Liver (tissue), 9 donors: ENCODE data around the gene JAGN1. TPM values are rescaled to one million over a fixed set of nuclear protein-coding genes. Genes with fewer than 3 reads are reported as not detected.

Experiments
- DNase-seq: peaks from one replicate; pipeline ENCODE4 v3.0.0-alpha.2; 2017; ENCODE audit warnings: low spot score
- H3K27ac ChIP-seq, 2 donors: one replicate each; pipeline ENCODE4 v1.7.0; 2013; ENCODE audit warnings: inconsistent platforms in 2 of 2, low read length in 2 of 2, control low read depth in 1 of 2, low read depth in 1 of 2, mild to moderate bottlenecking in 1 of 2
- H3K27me3 ChIP-seq, 4 donors: one replicate each; pipeline versions ENCODE4 v1.6.1 to v1.7.0; 2013; ENCODE audit warnings: low read length in 3 of 4, inconsistent platforms in 1 of 4, mild to moderate bottlenecking in 1 of 4, moderate library complexity in 1 of 4; ENCODE audit not compliant: control insufficient read depth in 4 of 4, insufficient read depth in 4 of 4
- H3K36me3 ChIP-seq, 4 donors: one replicate each; pipeline versions ENCODE4 v1.6.1 to v1.7.0; 2013; ENCODE audit warnings: low read length in 3 of 4, mild to moderate bottlenecking in 3 of 4, low read depth in 1 of 4, moderate library complexity in 1 of 4; ENCODE audit not compliant: control insufficient read depth in 4 of 4, insufficient read depth in 3 of 4
- H3K4me1 ChIP-seq, 4 donors: one replicate each; pipeline versions ENCODE4 v1.6.1 to v1.7.0; 2013; ENCODE audit warnings: low read length in 3 of 4, mild to moderate bottlenecking in 3 of 4, moderate library complexity in 1 of 4; ENCODE audit not compliant: control insufficient read depth in 4 of 4, insufficient read depth in 4 of 4
- H3K4me3 ChIP-seq, 3 donors: one replicate each; pipeline versions ENCODE4 v1.6.1 to v1.7.0; 2013; ENCODE audit warnings: low read length in 3 of 3, control low read depth in 1 of 3, low read depth in 1 of 3, mild to moderate bottlenecking in 1 of 3
- H3K9ac ChIP-seq, 2 donors: one replicate each; pipeline ENCODE4 v1.7.0; 2013; ENCODE audit warnings: low read length in 2 of 2, mild to moderate bottlenecking in 2 of 2, moderate library complexity in 2 of 2, control low read depth in 1 of 2, low read depth in 1 of 2
- H3K9me3 ChIP-seq, 4 donors: one replicate each; pipeline versions ENCODE4 v1.6.1 to v1.7.0; 2013; ENCODE audit warnings: low read length in 3 of 4; ENCODE audit not compliant: control insufficient read depth in 4 of 4
- EGR1 ChIP-seq, 2 donors: IDR thresholded peaks; 2 replicates each; pipeline ENCODE4 v1.6.1; 2016 to 2018; ENCODE audit warnings: antibody characterized with exemption in 2 of 2, low read depth in 2 of 2
- FOXA1 ChIP-seq: IDR thresholded peaks from 2 replicates; pipeline ENCODE4 v1.6.1; 2016; ENCODE audit warnings: antibody characterized with exemption
- GABPA ChIP-seq, 2 donors: IDR thresholded peaks in 1 of 2; conservative IDR thresholded peaks in 1 of 2; 2 replicates each; pipeline ENCODE4 v1.6.1; 2016; ENCODE audit warnings: antibody characterized with exemption in 2 of 2, mild to moderate bottlenecking in 1 of 2, moderate library complexity in 1 of 2
- HNF4A ChIP-seq, 2 donors: conservative IDR thresholded peaks; 2 replicates each; pipeline ENCODE4 v1.6.1; 2016; ENCODE audit warnings: antibody characterized with exemption in 2 of 2, mild to moderate bottlenecking in 2 of 2
- HNF4G ChIP-seq: IDR thresholded peaks from 2 replicates; pipeline ENCODE4 v1.6.1; 2016; ENCODE audit warnings: antibody characterized with exemption
- JUND ChIP-seq, 2 donors: IDR thresholded peaks; 2 replicates each; pipeline ENCODE4 v1.6.1; 2016; ENCODE audit warnings: antibody characterized with exemption in 2 of 2
- NR2F2 ChIP-seq: IDR thresholded peaks from 2 replicates; pipeline ENCODE4 v1.6.1; 2016; ENCODE audit warnings: antibody characterized with exemption
- RAD21 ChIP-seq, 2 donors: IDR thresholded peaks; 2 replicates each; pipeline ENCODE4 v1.6.1; 2016; ENCODE audit warnings: antibody characterized with exemption in 2 of 2, mild to moderate bottlenecking in 2 of 2
- RXRA ChIP-seq, 2 donors: IDR thresholded peaks; 2 replicates each; pipeline ENCODE4 v1.6.1; 2017 to 2018; ENCODE audit warnings: antibody characterized with exemption in 2 of 2, mild to moderate bottlenecking in 1 of 2
- SP1 ChIP-seq: IDR thresholded peaks from 2 replicates; pipeline ENCODE4 v1.6.1; 2018; ENCODE audit warnings: antibody characterized with exemption, mild to moderate bottlenecking
- TAF1 ChIP-seq: conservative IDR thresholded peaks from 2 replicates; pipeline ENCODE4 v1.6.1; 2016; ENCODE audit warnings: antibody characterized with exemption, mild to moderate bottlenecking
- WGBS: extraction: QIAGEN DNeasy Blood & Tissue Kit; methylation state at CpG from one replicate; pipeline ENCODE4 v1.1.7; 2013; 5-methylcytosine and 5-hydroxymethylcytosine counted together
- polyA plus RNA-seq, 2 donors: library from polyadenylated mRNA; stranded (reverse) in 1 of 2; unstranded in 1 of 2; fragments of 200-250 nt in 1 of 2; fragments of >200 nt in 1 of 2; fragmentation: Nextera tagmentation in 1 of 2; extraction: Ambion mirVana in 1 of 2; gene quantifications; one replicate each; pipeline versions ENCODE4 v1.2.1 to v1.2.3, GENCODE V29; 2013 to 2015
- total RNA-seq, 2 donors: library from RNA; depleted of rRNA; stranded (reverse); fragments of >200 nt; gene quantifications; one replicate each; pipeline ENCODE4 v1.2.3, GENCODE V29; 2014
- TF ChIP-seq, protein P1 (sequence below): IDR thresholded peaks from 2 replicates; pipeline ENCODE4 v1.6.1; 2016; ENCODE audit warnings: antibody characterized with exemption
- TF ChIP-seq, protein P2 (sequence below): fragments of 150-350 bp; IDR thresholded peaks from 2 replicates; pipeline ENCODE4 v1.5.1; 2017; ENCODE audit warnings: improper control_type of control experiment, low read depth, low read length; ENCODE audit not compliant: missing input control
- TF ChIP-seq, protein P3 (sequence below): IDR thresholded peaks from 2 replicates; pipeline ENCODE4 v1.6.1; 2016; ENCODE audit warnings: antibody characterized with exemption
- TF ChIP-seq, protein P4 (sequence below): IDR thresholded peaks from 2 replicates; pipeline ENCODE4 v1.6.1; 2016; ENCODE audit warnings: antibody characterized with exemption, mild to moderate bottlenecking
- donor health status: healthy.
- donor health status: healthy.
- donor health status: healthy.
- donor health status: healthy.
- donor health status: healthy.

Gene JAGN1
- total and polyA plus RNA-seq, 4 donors: 18.0 to 46.8 (median 30.6) TPM

DNA sequence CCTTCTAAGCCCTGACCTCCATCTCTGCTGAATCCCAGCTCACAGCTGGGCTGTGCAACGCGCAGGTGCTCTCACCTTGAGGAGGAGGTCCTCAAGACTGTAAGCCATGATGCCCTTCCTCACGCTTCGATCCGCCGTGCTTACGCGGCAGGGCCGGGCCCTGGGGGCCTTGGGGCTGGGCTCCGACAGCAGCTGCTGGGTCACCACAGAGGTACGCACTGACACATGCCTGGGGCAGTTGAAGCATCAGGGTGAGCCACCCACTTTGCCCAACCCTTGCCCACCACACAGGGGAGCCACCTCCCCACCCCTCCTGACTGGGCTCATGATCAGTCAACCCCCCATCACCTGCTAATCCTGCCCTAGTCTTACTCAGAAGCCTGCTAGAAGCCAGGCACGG is 13.4 kb upstream of the JAGN1 start:
- no peak for DNase-seq
- TF ChIP-seq, protein P1, sequence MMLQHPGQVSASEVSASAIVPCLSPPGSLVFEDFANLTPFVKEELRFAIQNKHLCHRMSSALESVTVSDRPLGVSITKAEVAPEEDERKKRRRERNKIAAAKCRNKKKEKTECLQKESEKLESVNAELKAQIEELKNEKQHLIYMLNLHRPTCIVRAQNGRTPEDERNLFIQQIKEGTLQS: no peak
- TF ChIP-seq RAD21 (IDR thresholded peaks at IDR 0.05) (no peak), GABPA (IDR thresholded peaks at IDR 0.05 in 1 of 2, conservative IDR thresholded peaks at IDR 0.05 in 1 of 2) (no peak), HNF4A (conservative IDR thresholded peaks at IDR 0.05) (no peak), FOXA1 (no peak), EGR1 (IDR thresholded peaks at IDR 0.05; ENCODE audit: low read depth in 2 of 2) (no peak), JUND (IDR thresholded peaks at IDR 0.05) (no peak), NR2F2 (no peak)
- TF ChIP-seq, protein P2, sequence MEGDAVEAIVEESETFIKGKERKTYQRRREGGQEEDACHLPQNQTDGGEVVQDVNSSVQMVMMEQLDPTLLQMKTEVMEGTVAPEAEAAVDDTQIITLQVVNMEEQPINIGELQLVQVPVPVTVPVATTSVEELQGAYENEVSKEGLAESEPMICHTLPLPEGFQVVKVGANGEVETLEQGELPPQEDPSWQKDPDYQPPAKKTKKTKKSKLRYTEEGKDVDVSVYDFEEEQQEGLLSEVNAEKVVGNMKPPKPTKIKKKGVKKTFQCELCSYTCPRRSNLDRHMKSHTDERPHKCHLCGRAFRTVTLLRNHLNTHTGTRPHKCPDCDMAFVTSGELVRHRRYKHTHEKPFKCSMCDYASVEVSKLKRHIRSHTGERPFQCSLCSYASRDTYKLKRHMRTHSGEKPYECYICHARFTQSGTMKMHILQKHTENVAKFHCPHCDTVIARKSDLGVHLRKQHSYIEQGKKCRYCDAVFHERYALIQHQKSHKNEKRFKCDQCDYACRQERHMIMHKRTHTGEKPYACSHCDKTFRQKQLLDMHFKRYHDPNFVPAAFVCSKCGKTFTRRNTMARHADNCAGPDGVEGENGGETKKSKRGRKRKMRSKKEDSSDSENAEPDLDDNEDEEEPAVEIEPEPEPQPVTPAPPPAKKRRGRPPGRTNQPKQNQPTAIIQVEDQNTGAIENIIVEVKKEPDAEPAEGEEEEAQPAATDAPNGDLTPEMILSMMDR: no peak
- TF ChIP-seq, protein P3, sequence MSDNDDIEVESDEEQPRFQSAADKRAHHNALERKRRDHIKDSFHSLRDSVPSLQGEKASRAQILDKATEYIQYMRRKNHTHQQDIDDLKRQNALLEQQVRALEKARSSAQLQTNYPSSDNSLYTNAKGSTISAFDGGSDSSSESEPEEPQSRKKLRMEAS: no peak
- H3K9ac ChIP-seq: no peak overlapping the region

DNA sequence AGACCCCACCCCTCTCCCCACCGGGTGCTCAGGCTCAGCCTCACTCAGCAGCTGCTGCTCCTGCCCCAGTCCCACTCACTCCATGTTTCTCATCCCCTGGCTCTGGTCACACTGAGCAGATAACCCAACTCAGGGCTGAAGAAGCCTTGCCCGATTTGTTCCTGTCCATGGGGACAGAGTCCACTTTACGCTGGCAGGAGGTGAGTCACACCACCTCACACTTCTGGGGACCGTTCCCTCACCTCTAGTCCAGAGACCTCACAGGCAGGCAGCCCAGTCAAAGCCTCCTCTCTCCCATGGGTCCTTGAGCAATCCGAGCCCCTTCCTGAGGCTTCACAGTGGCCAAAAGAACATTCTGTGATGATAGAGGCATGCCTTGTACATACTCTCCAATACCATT is 11.7 kb upstream of the JAGN1 start:
- WGBS: 50% methylated on average over 5 of the region's 5 CpGs
- peaks cover 0 to 6% (median 2%) of the 10 kb centered on the region in 4 donors for H3K4me1 ChIP-seq
- DNase-seq: no peak
- no peaks in the 10 kb centered on the region for H3K9me3 ChIP-seq
- H3K4me3 ChIP-seq: no peak overlapping the region
- no peaks in the 10 kb centered on the region for H3K27me3 ChIP-seq
- no peak overlapping the region for H3K27ac ChIP-seq
- H3K36me3 ChIP-seq: no peaks in the 10 kb centered on the region
- H3K9ac ChIP-seq: no peak overlapping the region
- no peak for TF ChIP-seq TAF1
- TF ChIP-seq RXRA (IDR thresholded peaks at IDR 0.05): peak; percentile 22 to 66
- peak; percentile 49 to 85 for TF ChIP-seq JUND (IDR thresholded peaks at IDR 0.05)
- no peak for TF ChIP-seq RAD21 (IDR thresholded peaks at IDR 0.05)
- TF ChIP-seq HNF4G: peak; percentile 47
- peak; percentile 67 for TF ChIP-seq SP1
- TF ChIP-seq, protein P1: peak; percentile 52
- TF ChIP-seq, protein P3: no peak
- TF ChIP-seq HNF4A (conservative IDR thresholded peaks at IDR 0.05): peak; percentile 71 to 84
- TF ChIP-seq, protein P4, sequence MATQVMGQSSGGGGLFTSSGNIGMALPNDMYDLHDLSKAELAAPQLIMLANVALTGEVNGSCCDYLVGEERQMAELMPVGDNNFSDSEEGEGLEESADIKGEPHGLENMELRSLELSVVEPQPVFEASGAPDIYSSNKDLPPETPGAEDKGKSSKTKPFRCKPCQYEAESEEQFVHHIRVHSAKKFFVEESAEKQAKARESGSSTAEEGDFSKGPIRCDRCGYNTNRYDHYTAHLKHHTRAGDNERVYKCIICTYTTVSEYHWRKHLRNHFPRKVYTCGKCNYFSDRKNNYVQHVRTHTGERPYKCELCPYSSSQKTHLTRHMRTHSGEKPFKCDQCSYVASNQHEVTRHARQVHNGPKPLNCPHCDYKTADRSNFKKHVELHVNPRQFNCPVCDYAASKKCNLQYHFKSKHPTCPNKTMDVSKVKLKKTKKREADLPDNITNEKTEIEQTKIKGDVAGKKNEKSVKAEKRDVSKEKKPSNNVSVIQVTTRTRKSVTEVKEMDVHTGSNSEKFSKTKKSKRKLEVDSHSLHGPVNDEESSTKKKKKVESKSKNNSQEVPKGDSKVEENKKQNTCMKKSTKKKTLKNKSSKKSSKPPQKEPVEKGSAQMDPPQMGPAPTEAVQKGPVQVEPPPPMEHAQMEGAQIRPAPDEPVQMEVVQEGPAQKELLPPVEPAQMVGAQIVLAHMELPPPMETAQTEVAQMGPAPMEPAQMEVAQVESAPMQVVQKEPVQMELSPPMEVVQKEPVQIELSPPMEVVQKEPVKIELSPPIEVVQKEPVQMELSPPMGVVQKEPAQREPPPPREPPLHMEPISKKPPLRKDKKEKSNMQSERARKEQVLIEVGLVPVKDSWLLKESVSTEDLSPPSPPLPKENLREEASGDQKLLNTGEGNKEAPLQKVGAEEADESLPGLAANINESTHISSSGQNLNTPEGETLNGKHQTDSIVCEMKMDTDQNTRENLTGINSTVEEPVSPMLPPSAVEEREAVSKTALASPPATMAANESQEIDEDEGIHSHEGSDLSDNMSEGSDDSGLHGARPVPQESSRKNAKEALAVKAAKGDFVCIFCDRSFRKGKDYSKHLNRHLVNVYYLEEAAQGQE: peak; percentile 15
- no peak for TF ChIP-seq GABPA (IDR thresholded peaks at IDR 0.05 in 1 of 2, conservative IDR thresholded peaks at IDR 0.05 in 1 of 2)

More for the DNA sequence above, 13.4 kb upstream of the JAGN1 start:
- H3K4me3 ChIP-seq: no peak overlapping the region
- no peak overlapping the region for H3K27ac ChIP-seq
- WGBS: 96% methylated on average over 12 of the region's 12 CpGs
- no peaks in the 10 kb centered on the region for H3K9me3 ChIP-seq
- H3K36me3 ChIP-seq: no peaks in the 10 kb centered on the region
- no peaks in the 10 kb centered on the region for H3K27me3 ChIP-seq
- peaks cover 0 to 6% (median 2%) of the 10 kb centered on the region in 4 donors for H3K4me1 ChIP-seq
